ENCODE data around the gene STEAP4.
"Not testable (repeated sequence)": the region's sequence is repeated elsewhere in the genome, so short reads cannot be mapped to it uniquely, and the experiment has no call there.

The STEAP4 gene

DNA sequence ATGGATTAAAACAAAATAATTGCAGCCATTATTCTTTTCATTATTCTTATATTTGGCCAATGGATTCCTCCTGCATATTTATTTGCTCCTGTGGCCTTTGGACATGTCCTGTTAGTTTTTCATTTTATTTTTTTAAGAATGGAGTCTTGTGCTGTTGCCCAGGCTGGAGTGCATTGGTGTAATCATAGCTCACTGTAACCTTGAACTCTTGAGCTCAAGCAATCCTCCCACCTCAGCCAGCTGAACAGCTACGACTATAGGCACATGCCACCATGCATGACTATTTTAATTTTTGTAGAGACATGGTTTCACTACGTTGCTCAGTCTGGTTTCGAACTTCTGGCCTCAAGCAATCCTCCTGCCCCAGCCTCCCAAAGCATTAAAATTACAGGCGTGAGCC lies 44.1 kb downstream of the STEAP4 start:
- no peaks in the 10 kb centered on the region for H3K4me1 ChIP-seq (ENCODE audit: control insufficient read depth, insufficient read depth, low read length)
- H3K36me3 ChIP-seq (ENCODE audit: control insufficient read depth, insufficient read depth, low read length), result no peaks in the 10 kb centered on the region

DNA sequence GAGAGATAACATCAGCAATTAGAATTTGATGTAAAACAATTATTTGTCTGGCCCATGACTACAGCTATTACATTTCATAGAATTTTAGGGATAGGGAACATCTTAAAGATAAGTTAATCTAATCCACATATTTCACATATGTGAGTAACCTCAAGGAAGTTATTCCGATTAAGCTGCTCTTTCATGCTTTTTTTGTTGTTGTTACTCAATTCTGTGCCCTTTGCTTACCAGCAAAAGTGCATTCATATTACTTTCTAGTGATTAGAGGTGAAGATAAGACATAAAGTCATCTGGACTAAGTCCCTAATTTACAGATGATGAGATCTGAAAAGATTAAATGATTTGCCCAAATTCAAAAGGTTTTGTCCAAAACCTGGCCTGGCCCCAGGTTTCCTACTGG lies 46.0 kb downstream of the STEAP4 start:
- Histone ChIP-seq H3K4me1 (ENCODE audit: control insufficient read depth, insufficient read depth, low read length) (no peaks in the 10 kb centered on the region), H3K4me3 (ENCODE audit: low read depth, low read length) (no peak overlapping the region), H3K9me3 (ENCODE audit: control insufficient read depth, insufficient read depth, low read length) (no peaks in the 10 kb centered on the region), H3K27me3 (ENCODE audit: control insufficient read depth, insufficient read depth, low read length) (no peaks in the 10 kb centered on the region), H3K9ac (ENCODE audit: low read depth, low read length) (no peak overlapping the region), H3K36me3 (ENCODE audit: control insufficient read depth, insufficient read depth, low read length) (no peaks in the 10 kb centered on the region)

More for the DNA sequence above, 44.1 kb downstream of the STEAP4 start:
- Histone ChIP-seq H3K9ac (ENCODE audit: low read depth, low read length) (no peak overlapping the region), H3K27me3 (ENCODE audit: control insufficient read depth, insufficient read depth, low read length) (no peaks in the 10 kb centered on the region), H3K9me3 (ENCODE audit: control insufficient read depth, insufficient read depth, low read length) (no peaks in the 10 kb centered on the region), H3K4me3 (ENCODE audit: low read depth, low read length) (no peak overlapping the region)

DNA sequence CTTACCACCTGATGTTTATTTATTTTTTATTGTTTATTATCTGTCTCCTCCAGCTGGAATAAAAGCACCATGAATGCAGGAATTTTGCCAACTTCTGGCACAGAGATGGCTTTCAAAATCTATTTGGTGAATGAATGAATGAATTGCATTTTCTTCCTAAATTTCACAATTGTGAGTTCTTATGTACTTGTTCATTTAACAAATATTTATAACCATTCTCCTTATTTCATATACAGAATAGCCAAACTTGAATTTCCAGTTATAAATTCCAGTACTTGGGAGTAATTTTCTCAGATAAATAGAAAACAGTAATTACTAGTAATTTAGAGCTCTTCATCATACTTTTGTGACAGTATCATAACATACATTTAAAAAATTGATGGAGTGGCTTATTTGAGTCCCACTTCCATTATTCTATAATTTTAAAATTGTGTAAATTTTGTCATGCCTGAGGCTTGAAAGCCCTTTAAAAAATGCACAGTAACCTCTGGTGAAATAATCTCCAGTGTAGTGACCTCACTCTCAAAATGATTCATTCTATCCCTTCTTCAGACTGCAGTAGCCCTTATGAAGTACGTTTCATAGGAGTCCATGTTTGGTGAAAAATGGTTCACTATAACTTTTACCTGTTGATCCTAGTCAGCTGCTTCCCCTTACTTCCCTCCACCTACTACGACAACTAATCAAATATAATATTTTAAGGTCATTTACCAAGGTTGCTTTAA lies 46.9 kb downstream of the STEAP4 start:
- no peaks in the 10 kb centered on the region for H3K27me3 ChIP-seq (ENCODE audit: control insufficient read depth, insufficient read depth, low read length)
- H3K36me3 ChIP-seq (ENCODE audit: control insufficient read depth, insufficient read depth, low read length), result no peaks in the 10 kb centered on the region
- H3K9ac ChIP-seq (ENCODE audit: low read depth, low read length), result no peak overlapping the region
- H3K4me1 ChIP-seq (ENCODE audit: control insufficient read depth, insufficient read depth, low read length), result no peaks in the 10 kb centered on the region
- H3K4me3 ChIP-seq (ENCODE audit: low read depth, low read length), result no peak overlapping the region
- no peaks in the 10 kb centered on the region for H3K9me3 ChIP-seq (ENCODE audit: control insufficient read depth, insufficient read depth, low read length)

DNA sequence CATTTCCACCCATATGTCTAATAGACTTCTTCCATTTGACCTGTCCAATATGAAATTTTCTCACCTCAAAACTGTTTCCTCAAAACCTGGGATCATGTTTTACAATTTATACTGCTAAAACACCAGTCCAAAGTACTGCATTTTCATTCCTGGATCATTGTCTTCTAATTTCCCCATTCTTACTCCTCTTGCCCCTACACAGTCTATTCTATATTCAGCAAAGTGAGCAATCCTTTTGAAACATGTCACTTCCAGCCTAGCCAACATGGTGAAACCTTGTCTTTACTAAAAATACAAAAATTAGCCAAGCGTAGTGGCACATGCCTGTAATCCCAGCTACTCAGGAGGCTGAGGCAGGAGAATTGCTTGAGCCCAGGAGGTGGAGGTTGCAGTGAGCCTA lies 48.4 kb downstream of the STEAP4 start:
- not testable (repeated sequence) for H3K4me1 ChIP-seq (ENCODE audit: control insufficient read depth, insufficient read depth, low read length); H3K4me3 ChIP-seq (ENCODE audit: low read depth, low read length); H3K9ac ChIP-seq (ENCODE audit: low read depth, low read length); H3K27me3 ChIP-seq (ENCODE audit: control insufficient read depth, insufficient read depth, low read length); H3K36me3 ChIP-seq (ENCODE audit: control insufficient read depth, insufficient read depth, low read length); H3K9me3 ChIP-seq (ENCODE audit: control insufficient read depth, insufficient read depth, low read length)

DNA sequence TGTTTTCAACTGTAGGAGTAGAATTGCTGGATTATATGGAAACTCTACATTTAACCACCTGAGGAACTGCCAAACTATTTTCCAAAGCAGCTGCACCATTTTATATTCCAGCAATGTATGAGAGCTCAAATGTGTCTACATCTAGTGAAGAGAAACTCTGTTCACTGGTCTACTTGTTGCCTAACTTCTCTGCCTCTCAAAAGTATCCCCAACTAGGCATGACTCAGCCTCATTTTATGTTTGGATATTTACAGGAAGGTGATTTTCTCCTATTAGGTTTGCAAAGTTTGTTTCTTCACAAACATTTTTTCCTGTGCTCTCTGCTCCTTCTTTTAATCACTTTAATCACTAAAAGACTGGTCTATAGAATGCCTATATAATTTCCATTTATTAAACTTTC lies 49.8 kb downstream of the STEAP4 start:
- peaks cover 5% of the 10 kb centered on the region for H3K9me3 ChIP-seq (ENCODE audit: control insufficient read depth, insufficient read depth, low read length)
- H3K4me3 ChIP-seq (ENCODE audit: low read depth, low read length), result no peak overlapping the region
- no peaks in the 10 kb centered on the region for H3K27me3 ChIP-seq (ENCODE audit: control insufficient read depth, insufficient read depth, low read length)
- H3K4me1 ChIP-seq (ENCODE audit: control insufficient read depth, insufficient read depth, low read length), result no peaks in the 10 kb centered on the region
- no peak overlapping the region for H3K9ac ChIP-seq (ENCODE audit: low read depth, low read length)
- H3K36me3 ChIP-seq (ENCODE audit: control insufficient read depth, insufficient read depth, low read length), result no peaks in the 10 kb centered on the region

DNA sequence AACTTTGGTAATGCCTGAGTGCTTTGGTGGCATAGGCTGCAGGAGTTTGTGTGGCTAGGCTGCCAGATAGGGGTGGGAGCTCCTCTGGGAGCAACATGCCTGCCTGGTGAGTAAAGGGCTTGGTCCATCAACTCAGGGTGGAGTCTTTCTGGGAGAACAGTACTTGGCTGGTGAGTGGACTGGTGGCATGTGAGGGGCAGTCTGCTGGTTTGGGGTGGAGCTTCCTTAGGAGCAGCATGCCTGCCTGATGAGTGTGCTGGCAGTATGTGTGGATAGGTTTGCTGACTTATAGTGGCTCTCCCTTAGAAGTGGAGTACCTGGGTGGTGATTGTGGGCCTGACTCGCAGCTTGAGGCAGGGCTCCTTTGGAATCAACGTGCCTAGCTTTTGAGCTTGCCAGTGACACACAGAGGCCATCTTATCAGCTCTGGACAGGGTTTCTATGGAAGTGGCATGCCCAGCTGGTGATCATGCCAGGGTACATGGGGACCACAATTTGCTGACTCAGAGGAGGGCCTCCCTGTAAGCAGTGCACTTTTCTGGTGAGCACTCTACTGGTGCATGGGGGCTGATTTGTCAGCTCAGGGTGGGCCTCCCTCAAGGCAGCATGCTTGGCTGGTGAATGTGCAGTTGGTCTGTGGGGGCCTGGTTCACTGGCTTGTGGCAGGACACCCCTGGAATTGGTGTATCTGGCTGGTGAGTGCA lies 51.8 kb downstream of the STEAP4 start:
- Histone ChIP-seq H3K4me1 (ENCODE audit: control insufficient read depth, insufficient read depth, low read length) (no peaks in the 10 kb centered on the region), H3K27me3 (ENCODE audit: control insufficient read depth, insufficient read depth, low read length) (no peaks in the 10 kb centered on the region), H3K36me3 (ENCODE audit: control insufficient read depth, insufficient read depth, low read length) (no peaks in the 10 kb centered on the region), H3K4me3 (ENCODE audit: low read depth, low read length) (no peak overlapping the region), H3K9me3 (ENCODE audit: control insufficient read depth, insufficient read depth, low read length) (peaks cover 5% of the 10 kb centered on the region), H3K9ac (ENCODE audit: low read depth, low read length) (no peak overlapping the region)

DNA sequence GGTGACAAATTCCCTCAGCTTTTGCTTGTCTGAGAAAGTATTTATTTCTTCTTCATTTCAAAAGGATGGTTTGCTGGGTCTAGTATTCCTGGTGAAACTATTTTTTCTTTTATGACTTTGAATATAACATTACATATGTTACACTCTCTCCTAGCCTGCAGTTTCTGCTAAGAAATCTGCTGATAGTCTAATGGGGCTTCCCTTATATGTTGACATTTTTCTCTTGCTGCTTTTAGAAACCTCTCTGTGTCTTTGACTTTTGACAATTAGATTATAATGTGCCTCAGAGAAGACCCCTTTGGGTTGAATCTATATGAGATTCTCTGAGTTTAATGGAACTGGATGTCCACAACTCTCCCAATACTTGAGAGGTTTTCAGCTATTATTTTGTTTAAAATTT lies 53.1 kb downstream of the STEAP4 start:
- Histone ChIP-seq H3K9me3 (ENCODE audit: control insufficient read depth, insufficient read depth, low read length) (peaks cover 5% of the 10 kb centered on the region), H3K36me3 (ENCODE audit: control insufficient read depth, insufficient read depth, low read length) (no peaks in the 10 kb centered on the region), H3K27me3 (ENCODE audit: control insufficient read depth, insufficient read depth, low read length) (no peaks in the 10 kb centered on the region), H3K4me1 (ENCODE audit: control insufficient read depth, insufficient read depth, low read length) (no peaks in the 10 kb centered on the region), H3K9ac (ENCODE audit: low read depth, low read length) (no peak overlapping the region), H3K4me3 (ENCODE audit: low read depth, low read length) (no peak overlapping the region)

DNA sequence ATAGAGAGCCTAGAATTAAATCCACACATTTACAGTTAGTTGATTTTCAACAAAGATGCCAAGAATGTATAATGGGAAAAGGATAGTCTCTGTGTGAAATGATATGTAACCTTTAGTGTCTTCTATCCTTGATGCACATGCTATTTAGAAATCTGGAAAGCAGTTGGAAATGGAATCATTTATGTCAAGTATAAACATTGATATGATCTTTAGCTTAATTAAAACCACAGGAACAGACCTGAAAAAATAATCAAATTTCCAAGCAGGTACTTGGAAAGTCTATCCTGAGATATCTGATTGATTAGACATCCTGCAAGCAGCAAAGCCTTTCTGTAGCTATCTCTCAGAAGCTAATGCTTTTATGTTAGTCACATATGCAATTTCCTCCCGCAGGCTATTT lies 62.4 kb downstream of the STEAP4 start:
- no peaks in the 10 kb centered on the region for H3K36me3 ChIP-seq (ENCODE audit: control insufficient read depth, insufficient read depth, low read length)
- H3K9me3 ChIP-seq (ENCODE audit: control insufficient read depth, insufficient read depth, low read length), result no peaks in the 10 kb centered on the region
- H3K9ac ChIP-seq (ENCODE audit: low read depth, low read length), result no peak overlapping the region
- H3K27me3 ChIP-seq (ENCODE audit: control insufficient read depth, insufficient read depth, low read length), result no peaks in the 10 kb centered on the region
- H3K4me1 ChIP-seq (ENCODE audit: control insufficient read depth, insufficient read depth, low read length), result no peaks in the 10 kb centered on the region
- no peak overlapping the region for H3K4me3 ChIP-seq (ENCODE audit: low read depth, low read length)

DNA sequence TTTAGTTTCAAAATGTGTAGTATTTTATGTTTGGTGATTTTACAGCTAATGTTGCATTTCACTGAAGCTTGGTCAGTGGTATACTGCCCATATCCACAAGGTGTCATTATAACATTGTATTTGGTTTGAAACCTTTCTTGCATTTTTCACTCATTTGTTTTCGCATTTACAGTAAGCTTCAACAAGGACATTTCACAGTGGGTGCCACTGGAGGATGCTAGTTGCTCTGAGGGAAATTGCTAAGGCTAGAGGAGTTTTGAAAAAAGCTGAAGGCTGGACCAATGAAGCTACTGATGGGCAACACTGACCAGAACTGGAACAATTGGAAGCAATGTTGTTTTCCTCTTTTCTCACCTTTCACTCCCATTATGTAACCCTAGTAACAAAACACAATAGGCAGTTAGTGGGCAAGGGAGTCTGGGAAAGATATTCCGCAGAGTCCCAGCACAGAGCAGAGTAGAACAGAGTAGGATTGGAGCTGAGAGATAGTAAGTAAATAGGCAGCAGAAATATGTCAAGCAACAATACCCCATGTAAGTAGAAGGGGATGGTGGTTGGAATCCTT lies 63.3 kb downstream of the STEAP4 start:
- no peaks in the 10 kb centered on the region for H3K27me3 ChIP-seq (ENCODE audit: control insufficient read depth, insufficient read depth, low read length)
- no peak overlapping the region for H3K4me3 ChIP-seq (ENCODE audit: low read depth, low read length)
- no peaks in the 10 kb centered on the region for H3K4me1 ChIP-seq (ENCODE audit: control insufficient read depth, insufficient read depth, low read length)
- no peaks in the 10 kb centered on the region for H3K9me3 ChIP-seq (ENCODE audit: control insufficient read depth, insufficient read depth, low read length)
- no peaks in the 10 kb centered on the region for H3K36me3 ChIP-seq (ENCODE audit: control insufficient read depth, insufficient read depth, low read length)
- H3K9ac ChIP-seq (ENCODE audit: low read depth, low read length), result no peak overlapping the region

DNA sequence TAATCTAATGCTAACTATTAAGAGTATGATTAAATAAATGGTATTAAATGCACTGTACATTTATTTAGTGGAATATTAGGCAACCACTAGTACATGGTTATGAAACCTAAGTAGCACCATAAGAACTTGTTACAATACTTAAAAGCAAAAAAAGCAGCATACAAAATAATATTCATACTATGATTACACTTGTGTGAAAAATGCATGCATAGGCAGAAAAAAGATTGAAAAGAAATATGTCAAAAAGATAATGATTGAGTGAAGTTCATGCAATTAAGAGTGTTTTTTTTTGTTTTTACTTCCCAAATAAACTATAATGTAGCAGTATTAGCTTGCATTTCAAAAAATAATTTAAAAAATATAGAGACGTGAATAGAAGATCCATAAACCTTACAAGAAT lies 66.8 kb downstream of the STEAP4 start:
- H3K4me3 ChIP-seq (ENCODE audit: low read depth, low read length), result no peak overlapping the region
- H3K9ac ChIP-seq (ENCODE audit: low read depth, low read length), result no peak overlapping the region
- H3K9me3 ChIP-seq (ENCODE audit: control insufficient read depth, insufficient read depth, low read length), result no peaks in the 10 kb centered on the region
- no peaks in the 10 kb centered on the region for H3K36me3 ChIP-seq (ENCODE audit: control insufficient read depth, insufficient read depth, low read length)
- no peaks in the 10 kb centered on the region for H3K4me1 ChIP-seq (ENCODE audit: control insufficient read depth, insufficient read depth, low read length)
- H3K27me3 ChIP-seq (ENCODE audit: control insufficient read depth, insufficient read depth, low read length), result no peaks in the 10 kb centered on the region

DNA sequence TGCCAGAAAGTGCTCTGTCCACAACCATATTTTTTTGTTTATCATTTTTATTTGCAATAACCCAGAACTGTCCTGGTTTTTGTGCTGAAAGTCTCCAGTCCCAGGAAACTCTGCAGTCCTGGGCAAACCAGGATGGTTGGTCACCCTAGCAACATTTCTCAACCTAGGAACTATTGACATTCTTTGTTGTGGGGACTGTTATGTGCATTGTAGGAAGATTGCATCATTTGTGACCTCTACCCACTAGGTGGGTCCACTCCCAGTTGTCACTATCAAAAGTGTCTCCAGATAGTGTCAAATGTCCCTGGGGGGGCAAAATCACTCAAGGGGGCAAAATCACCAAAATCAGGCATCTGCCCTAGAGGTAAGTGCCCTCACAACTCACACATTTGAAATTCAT lies 72.9 kb downstream of the STEAP4 start:
- Histone ChIP-seq H3K9me3 (ENCODE audit: control insufficient read depth, insufficient read depth, low read length) (no peaks in the 10 kb centered on the region), H3K36me3 (ENCODE audit: control insufficient read depth, insufficient read depth, low read length) (no peaks in the 10 kb centered on the region), H3K4me1 (ENCODE audit: control insufficient read depth, insufficient read depth, low read length) (no peaks in the 10 kb centered on the region), H3K27me3 (ENCODE audit: control insufficient read depth, insufficient read depth, low read length) (no peaks in the 10 kb centered on the region), H3K9ac (ENCODE audit: low read depth, low read length) (no peak overlapping the region), H3K4me3 (ENCODE audit: low read depth, low read length) (no peak overlapping the region)

DNA sequence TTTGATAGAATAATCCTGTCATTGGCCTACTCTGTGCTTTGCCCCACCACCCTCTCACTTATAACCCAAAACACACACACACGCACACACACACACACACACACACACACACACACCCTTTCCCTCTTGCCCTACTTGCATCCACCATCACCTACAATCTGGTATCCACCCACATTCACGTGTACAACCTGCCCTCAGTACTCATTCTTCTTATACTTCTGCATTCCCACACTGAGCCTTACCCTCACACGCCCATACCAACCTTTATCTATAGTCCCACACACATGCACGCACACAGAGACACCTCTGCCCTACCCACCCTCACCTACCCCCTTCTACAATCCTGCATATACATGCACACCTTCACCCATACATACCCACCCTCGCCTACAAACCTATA lies 76.0 kb downstream of the STEAP4 start:
- Histone ChIP-seq H3K4me3 (ENCODE audit: low read depth, low read length) (no peak overlapping the region), H3K9ac (ENCODE audit: low read depth, low read length) (no peak overlapping the region), H3K27me3 (ENCODE audit: control insufficient read depth, insufficient read depth, low read length) (no peaks in the 10 kb centered on the region), H3K4me1 (ENCODE audit: control insufficient read depth, insufficient read depth, low read length) (no peaks in the 10 kb centered on the region), H3K36me3 (ENCODE audit: control insufficient read depth, insufficient read depth, low read length) (no peaks in the 10 kb centered on the region), H3K9me3 (ENCODE audit: control insufficient read depth, insufficient read depth, low read length) (no peaks in the 10 kb centered on the region)
